A549 (cell line): ENCODE measurements around the gene EPS8L1. TPM values are rescaled to one million over a fixed set of nuclear protein-coding genes. Genes with fewer than 3 reads are reported as not detected.

Experiments used
- ATAC-seq, 2 experiments: fragments of 200-7000 bp in 1 of 2; fragments of >200 bp in 1 of 2; cut with Nextera tagmentation in 1 of 2; cut with Tn5 transposase in 1 of 2; 3 replicates each; pipeline versions ENCODE4 v1.8.0 to v1.9.1; 2018 to 2020; ENCODE audit warnings: mild to moderate bottlenecking in 1 of 2, moderate library complexity in 1 of 2
- CTCF ChIA-PET: fragments of 300-600 bp; sonication (Branson Sonifier 250); formaldehyde crosslinking; extraction: SDS; loops from one replicate; lab custom pipeline; 2021; ENCODE audit warnings: antibody characterized with exemption, inconsistent platforms; lab: Yijun Ruan, JAX
- POLR2A ChIA-PET: fragments of 350-600 bp; formaldehyde crosslinking; extraction: SDS; loops from one replicate; lab custom pipeline; 2021; ENCODE audit warnings: antibody characterized with exemption, inconsistent platforms; lab: Yijun Ruan, JAX
- DNase-seq, 2 experiments: peaks; one replicate each; pipeline versions ENCODE4 v3.0.0 to v3.0.0-alpha.2; 2011 to 2016; ENCODE audit warnings: low read depth in 1 of 2, low spot score in 1 of 2
- FAIRE-seq: peaks from 2 replicates; lab custom pipeline; 2011; peaks lifted over from hg19 to GRCh38; lab: Jason Lieb, UNC
- H3K27ac ChIP-seq, 2 experiments: fragments of >200 bp; sonication (Bioruptor Twin); formaldehyde crosslinking; 3 replicates each; pipeline ENCODE4 v1.5.1; 2016 to 2017
- H3K4me1 ChIP-seq: fragments of >200 bp; sonication (Bioruptor Twin); formaldehyde crosslinking; 3 replicates; pipeline ENCODE4 v1.6.1; 2016
- H3K4me2 ChIP-seq: fragments of >200 bp; sonication (Bioruptor Twin); formaldehyde crosslinking; 3 replicates; pipeline ENCODE4 v1.6.1; 2016
- H3K4me3 ChIP-seq: fragments of >200 bp; sonication (Bioruptor Twin); formaldehyde crosslinking; 3 replicates; pipeline ENCODE4 v1.5.1; 2016
- H3K9me3 ChIP-seq: fragments of >200 bp; sonication (Bioruptor Twin); formaldehyde crosslinking; 3 replicates; pipeline ENCODE4 v1.6.1; 2016
- BCL3 ChIP-seq: fragments of >200 bp; sonication (Bioruptor Twin); formaldehyde crosslinking; IDR thresholded peaks from 3 replicates; pipeline ENCODE4 v1.6.1; 2016
- CBX8 ChIP-seq: fragments of 200-600 bp; sonication (generic); IDR thresholded peaks from 2 replicates; pipeline ENCODE4 v1.6.1; 2016
- EP300 ChIP-seq, 2 experiments: fragments of >200 bp; sonication (Bioruptor Twin); formaldehyde crosslinking; IDR thresholded peaks; 2 replicates in 1 of 2; 3 replicates in 1 of 2; pipeline ENCODE4 v1.6.1; 2016 to 2017
- FOSL2 ChIP-seq, 2 experiments: fragments of 450-650 bp in 1 of 2; fragments of >200 bp in 1 of 2; sonication (Bioruptor Twin) in 1 of 2; formaldehyde crosslinking; IDR thresholded peaks; 2 replicates each; pipeline versions ENCODE4 v1.5.0 to v1.6.1; 2016 to 2020; ENCODE audit warnings: mild to moderate bottlenecking in 1 of 2, moderate library complexity in 1 of 2
- HEYL ChIP-seq: fragments of 250-450 bp; sonication (Bioruptor Pico); IDR thresholded peaks from 2 replicates; pipeline ENCODE4 v1.8.0; 2021; ENCODE audit warnings: mild to moderate bottlenecking, moderate library complexity
- HOXA7 ChIP-seq: fragments of 250-450 bp; sonication (Bioruptor Pico); IDR thresholded peaks from 2 replicates; pipeline ENCODE4 v1.5.0; 2020; ENCODE audit warnings: mild to moderate bottlenecking, moderate library complexity
- JUN ChIP-seq, 2 experiments: fragments of >200 bp; sonication (Bioruptor Twin); formaldehyde crosslinking; IDR thresholded peaks; 2 replicates in 1 of 2; 3 replicates in 1 of 2; pipeline ENCODE4 v1.6.1; 2016 to 2017
- JUNB ChIP-seq: fragments of >200 bp; sonication (Bioruptor Twin); formaldehyde crosslinking; IDR thresholded peaks from 2 replicates; pipeline ENCODE4 v1.6.1; 2016
- MAX ChIP-seq: IDR thresholded peaks from 2 replicates; pipeline ENCODE4 v1.6.1; 2012
- MYC ChIP-seq: IDR thresholded peaks from 2 replicates; pipeline ENCODE4 v1.6.1; 2012; ENCODE audit warnings: mild to moderate bottlenecking, inconsistent platforms, low read length, improper control_type of control experiment, borderline replicate concordance
- PHF8 ChIP-seq: fragments of 200-600 bp; sonication (generic); IDR thresholded peaks from 2 replicates; pipeline ENCODE4 v1.6.1; 2016; ENCODE audit warnings: low read depth, mild to moderate bottlenecking, antibody characterized with exemption, moderate library complexity, borderline replicate concordance
- POLR2A ChIP-seq: IDR thresholded peaks from 2 replicates; pipeline ENCODE4 v1.6.1; 2012; ENCODE audit warnings: mild to moderate bottlenecking, low read length
- RAD21 ChIP-seq, 2 experiments: fragments of >200 bp in 1 of 2; sonication (Bioruptor Twin) in 1 of 2; formaldehyde crosslinking in 1 of 2; IDR thresholded peaks in 1 of 2; conservative IDR thresholded peaks in 1 of 2; 2 replicates in 1 of 2; 3 replicates in 1 of 2; pipeline ENCODE4 v1.6.1; 2012 to 2018; ENCODE audit warnings: inconsistent platforms in 1 of 2
- REST ChIP-seq: fragments of 200-600 bp; sonication (generic); IDR thresholded peaks from 2 replicates; pipeline ENCODE4 v1.6.1; 2016; ENCODE audit warnings: antibody characterized with exemption, mild to moderate bottlenecking, moderate library complexity
- SREBF2 ChIP-seq: fragments of 450-650 bp; IDR thresholded peaks from 2 replicates; pipeline ENCODE4 v1.6.1; 2014; ENCODE audit warnings: mild to moderate bottlenecking, moderate library complexity
- TFCP2L1 ChIP-seq: fragments of 250-450 bp; sonication (Bioruptor Pico); IDR thresholded peaks from 2 replicates; pipeline ENCODE4 v1.5.0; 2021; ENCODE audit warnings: mild to moderate bottlenecking
- WGBS: methylation state at CpG from one replicate; pipeline ENCODE4 v1.1.6; 2017; ENCODE audit errors: missing lambda C conversion rate; 5-methylcytosine and 5-hydroxymethylcytosine counted together
- polyA plus RNA-seq, 4 experiments: library from polyadenylated mRNA; depleted of rRNA in 3 of 4; stranded (reverse); fragments of >200 nt; fragmentation: RNase III in 1 of 4; extraction: RNeasy Plus Mini Kit Qiagen cat#74134 plus additional on column Dnase treatment in 1 of 4; gene quantifications; 2 replicates in 3 of 4; 3 replicates in 1 of 4; pipeline ENCODE4 v1.2.3, GENCODE V29; 2011 to 2017
- TF ChIP-seq, protein P1 (sequence below): IDR thresholded peaks from 2 replicates; pipeline ENCODE4 v1.6.1; 2012; ENCODE audit warnings: low read depth, borderline replicate concordance
- TF ChIP-seq, protein P2 (sequence below): fragments of 250-450 bp; sonication (Bioruptor Pico); IDR thresholded peaks from 2 replicates; pipeline ENCODE4 v1.5.0; 2021; ENCODE audit warnings: mild to moderate bottlenecking, moderate library complexity, borderline replicate concordance

The EPS8L1 gene
- polyA plus RNA-seq, 2 of the 4 experiments (the other 2 are of a cell fraction): 3.7 to 3.8 TPM

DNA sequence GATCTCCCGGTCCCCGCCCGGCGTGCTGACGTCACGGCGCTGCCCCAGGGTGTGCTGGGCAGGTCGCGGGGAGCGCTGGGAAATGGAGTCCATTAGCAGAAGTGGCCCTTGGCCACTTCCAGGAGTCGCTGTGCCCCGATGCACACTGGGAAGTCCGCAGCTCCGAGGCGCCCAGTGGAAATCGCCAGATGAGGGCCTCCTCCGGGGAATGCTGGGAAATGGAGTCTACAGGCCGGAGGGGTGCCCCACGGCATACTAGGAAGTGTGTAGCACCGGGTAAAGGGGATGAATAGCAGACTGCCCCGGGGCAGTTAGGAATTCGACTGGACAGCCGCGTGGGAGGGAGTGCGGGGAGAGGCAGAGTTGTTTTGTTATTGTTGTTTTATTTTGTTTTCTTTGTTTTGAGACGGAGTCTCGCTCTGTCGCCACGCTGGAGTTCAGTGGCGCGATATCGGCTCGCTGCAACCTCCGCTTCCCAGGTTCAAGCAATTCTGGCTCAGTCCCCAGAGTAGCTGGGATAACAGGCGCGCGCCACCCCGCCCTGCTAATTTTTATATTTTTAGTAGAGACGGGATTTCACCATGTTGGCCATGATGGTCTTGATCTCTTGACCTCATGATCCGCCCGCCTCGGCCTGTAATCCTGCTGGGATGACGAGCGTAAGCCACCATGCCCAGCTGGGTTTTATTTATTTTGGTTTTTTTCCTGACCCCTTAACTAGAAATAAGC, 42.2 kb downstream of the EPS8L1 start:
- H3K9me3 ChIP-seq: no peaks in the 10 kb centered on the region
- H3K27ac ChIP-seq: peak overlapping the region; percentile 85 to 94
- 6% methylated on average over 32 of the region's 44 CpGs for WGBS
- peak overlapping the region; percentile 90 for H3K4me2 ChIP-seq
- TF ChIP-seq BCL3 (peak; percentile 29; the same call in 1 of the 3 replicates), MYC (0 out of 2 replicates have a peak, but pooled peaks have one; percentile 42), HEYL (CRISPR knock-in tag) (no peak), RAD21 (conservative IDR thresholded peaks at IDR 0.05 in 1 of 2, IDR thresholded peaks at IDR 0.05 in 1 of 2) (no peak), SREBF2 (no peak), EP300 (IDR thresholded peaks at IDR 0.05) (no peak), REST (0 out of 2 replicates have a peak, but pooled peaks have one; percentile 44), HOXA7 (CRISPR knock-in tag) (no peak), FOSL2 (IDR thresholded peaks at IDR 0.05) (no peak), FOSL2 (CRISPR knock-in tag; IDR thresholded peaks at IDR 0.05) (no peak), JUNB (no peak), PHF8 (peak; percentile 65), MAX (peak; percentile 56), TFCP2L1 (CRISPR knock-in tag) (no peak), JUN (IDR thresholded peaks at IDR 0.05) (peak in 1 of 2 experiments; percentile 36; a peak in 3 of 5 replicates), CBX8 (no peak), POLR2A (peak; percentile 74)
- TF ChIP-seq, protein P1, sequence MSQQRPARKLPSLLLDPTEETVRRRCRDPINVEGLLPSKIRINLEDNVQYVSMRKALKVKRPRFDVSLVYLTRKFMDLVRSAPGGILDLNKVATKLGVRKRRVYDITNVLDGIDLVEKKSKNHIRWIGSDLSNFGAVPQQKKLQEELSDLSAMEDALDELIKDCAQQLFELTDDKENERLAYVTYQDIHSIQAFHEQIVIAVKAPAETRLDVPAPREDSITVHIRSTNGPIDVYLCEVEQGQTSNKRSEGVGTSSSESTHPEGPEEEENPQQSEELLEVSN: no peak
- TF ChIP-seq, protein P2, sequence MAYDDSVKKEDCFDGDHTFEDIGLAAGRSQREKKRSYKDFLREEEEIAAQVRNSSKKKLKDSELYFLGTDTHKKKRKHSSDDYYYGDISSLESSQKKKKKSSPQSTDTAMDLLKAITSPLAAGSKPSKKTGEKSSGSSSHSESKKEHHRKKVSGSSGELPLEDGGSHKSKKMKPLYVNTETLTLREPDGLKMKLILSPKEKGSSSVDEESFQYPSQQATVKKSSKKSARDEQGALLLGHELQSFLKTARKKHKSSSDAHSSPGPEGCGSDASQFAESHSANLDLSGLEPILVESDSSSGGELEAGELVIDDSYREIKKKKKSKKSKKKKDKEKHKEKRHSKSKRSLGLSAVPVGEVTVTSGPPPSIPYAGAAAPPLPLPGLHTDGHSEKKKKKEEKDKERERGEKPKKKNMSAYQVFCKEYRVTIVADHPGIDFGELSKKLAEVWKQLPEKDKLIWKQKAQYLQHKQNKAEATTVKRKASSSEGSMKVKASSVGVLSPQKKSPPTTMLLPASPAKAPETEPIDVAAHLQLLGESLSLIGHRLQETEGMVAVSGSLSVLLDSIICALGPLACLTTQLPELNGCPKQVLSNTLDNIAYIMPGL (CRISPR knock-in tag): no peak
- ATAC-seq (peak; percentile 90 to 95), DNase-seq (peak; percentile 99 to 100), FAIRE-seq (peak; percentile 56)
- peak overlapping the region; percentile 64 for H3K4me3 ChIP-seq
- H3K4me1 ChIP-seq: peaks cover 30% of the 10 kb centered on the region
- ChIA-PET POLR2A (interaction anchor here (0.6 to 2.4 kb wide), 14 partner anchors 23 to 537 kb away, joined by 3 to 12 read pairs (median 4); partner anchors contain the start of genes DNAAF3, KMT5C, PPP6R1 and UBE2S), CTCF (interaction anchor here (0.6 to 6.7 kb wide), 11 partner anchors 11 to 386 kb away, joined by 3 to 35 read pairs (median 4); no protein-coding TSS in a partner anchor)
